Liver (tissue), 9 donors: ENCODE data around the gene ANKRD16. TPM values are rescaled to one million over a fixed set of nuclear protein-coding genes. Genes with fewer than 3 reads are reported as not detected.

Experiments used
- DNase-seq: peaks from one replicate; pipeline ENCODE4 v3.0.0-alpha.2; 2017; ENCODE audit warnings: low spot score
- H3K27ac ChIP-seq, 2 donors: one replicate each; pipeline ENCODE4 v1.7.0; 2013; ENCODE audit warnings: inconsistent platforms in 2 of 2, low read length in 2 of 2, control low read depth in 1 of 2, low read depth in 1 of 2, mild to moderate bottlenecking in 1 of 2
- H3K27me3 ChIP-seq, 4 donors: one replicate each; pipeline versions ENCODE4 v1.6.1 to v1.7.0; 2013; ENCODE audit warnings: low read length in 3 of 4, inconsistent platforms in 1 of 4, mild to moderate bottlenecking in 1 of 4, moderate library complexity in 1 of 4; ENCODE audit not compliant: control insufficient read depth in 4 of 4, insufficient read depth in 4 of 4
- H3K36me3 ChIP-seq, 4 donors: one replicate each; pipeline versions ENCODE4 v1.6.1 to v1.7.0; 2013; ENCODE audit warnings: low read length in 3 of 4, mild to moderate bottlenecking in 3 of 4, low read depth in 1 of 4, moderate library complexity in 1 of 4; ENCODE audit not compliant: control insufficient read depth in 4 of 4, insufficient read depth in 3 of 4
- H3K4me1 ChIP-seq, 4 donors: one replicate each; pipeline versions ENCODE4 v1.6.1 to v1.7.0; 2013; ENCODE audit warnings: low read length in 3 of 4, mild to moderate bottlenecking in 3 of 4, moderate library complexity in 1 of 4; ENCODE audit not compliant: control insufficient read depth in 4 of 4, insufficient read depth in 4 of 4
- H3K4me3 ChIP-seq, 3 donors: one replicate each; pipeline versions ENCODE4 v1.6.1 to v1.7.0; 2013; ENCODE audit warnings: low read length in 3 of 3, control low read depth in 1 of 3, low read depth in 1 of 3, mild to moderate bottlenecking in 1 of 3
- H3K9ac ChIP-seq, 2 donors: one replicate each; pipeline ENCODE4 v1.7.0; 2013; ENCODE audit warnings: low read length in 2 of 2, mild to moderate bottlenecking in 2 of 2, moderate library complexity in 2 of 2, control low read depth in 1 of 2, low read depth in 1 of 2
- H3K9me3 ChIP-seq, 4 donors: one replicate each; pipeline versions ENCODE4 v1.6.1 to v1.7.0; 2013; ENCODE audit warnings: low read length in 3 of 4; ENCODE audit not compliant: control insufficient read depth in 4 of 4
- ATF3 ChIP-seq: IDR thresholded peaks from 2 replicates; pipeline ENCODE4 v1.6.1; 2016; ENCODE audit warnings: antibody characterized with exemption
- CTCF ChIP-seq: fragments of 150-350 bp; IDR thresholded peaks from 2 replicates; pipeline ENCODE4 v1.5.1; 2017; ENCODE audit warnings: improper control_type of control experiment, low read depth, low read length; ENCODE audit not compliant: missing input control
- FOXA1 ChIP-seq: IDR thresholded peaks from 2 replicates; pipeline ENCODE4 v1.6.1; 2016; ENCODE audit warnings: antibody characterized with exemption
- FOXA2 ChIP-seq: IDR thresholded peaks from 2 replicates; pipeline ENCODE4 v1.6.1; 2016; ENCODE audit warnings: antibody characterized with exemption
- GABPA ChIP-seq, 2 donors: IDR thresholded peaks in 1 of 2; conservative IDR thresholded peaks in 1 of 2; 2 replicates each; pipeline ENCODE4 v1.6.1; 2016; ENCODE audit warnings: antibody characterized with exemption in 2 of 2, mild to moderate bottlenecking in 1 of 2, moderate library complexity in 1 of 2
- JUND ChIP-seq, 2 donors: IDR thresholded peaks; 2 replicates each; pipeline ENCODE4 v1.6.1; 2016; ENCODE audit warnings: antibody characterized with exemption in 2 of 2
- MAX ChIP-seq: IDR thresholded peaks from 2 replicates; pipeline ENCODE4 v1.6.1; 2016; ENCODE audit warnings: antibody characterized with exemption
- NR2F2 ChIP-seq: IDR thresholded peaks from 2 replicates; pipeline ENCODE4 v1.6.1; 2016; ENCODE audit warnings: antibody characterized with exemption
- RAD21 ChIP-seq, 2 donors: IDR thresholded peaks; 2 replicates each; pipeline ENCODE4 v1.6.1; 2016; ENCODE audit warnings: antibody characterized with exemption in 2 of 2, mild to moderate bottlenecking in 2 of 2
- REST ChIP-seq: IDR thresholded peaks from 2 replicates; pipeline ENCODE4 v1.6.1; 2016; ENCODE audit warnings: antibody characterized with exemption, mild to moderate bottlenecking
- RXRA ChIP-seq, 2 donors: IDR thresholded peaks; 2 replicates each; pipeline ENCODE4 v1.6.1; 2017 to 2018; ENCODE audit warnings: antibody characterized with exemption in 2 of 2, mild to moderate bottlenecking in 1 of 2
- SP1 ChIP-seq: IDR thresholded peaks from 2 replicates; pipeline ENCODE4 v1.6.1; 2018; ENCODE audit warnings: antibody characterized with exemption, mild to moderate bottlenecking
- TAF1 ChIP-seq: conservative IDR thresholded peaks from 2 replicates; pipeline ENCODE4 v1.6.1; 2016; ENCODE audit warnings: antibody characterized with exemption, mild to moderate bottlenecking
- YY1 ChIP-seq: IDR thresholded peaks from 2 replicates; pipeline ENCODE4 v1.6.1; 2016; ENCODE audit warnings: antibody characterized with exemption, mild to moderate bottlenecking
- WGBS: extraction: QIAGEN DNeasy Blood & Tissue Kit; methylation state at CpG from one replicate; pipeline ENCODE4 v1.1.7; 2013; 5-methylcytosine and 5-hydroxymethylcytosine counted together
- polyA plus RNA-seq, 2 donors: library from polyadenylated mRNA; stranded (reverse) in 1 of 2; unstranded in 1 of 2; fragments of 200-250 nt in 1 of 2; fragments of >200 nt in 1 of 2; fragmentation: Nextera tagmentation in 1 of 2; extraction: Ambion mirVana in 1 of 2; gene quantifications; one replicate each; pipeline versions ENCODE4 v1.2.1 to v1.2.3, GENCODE V29; 2013 to 2015
- total RNA-seq, 2 donors: library from RNA; depleted of rRNA; stranded (reverse); fragments of >200 nt; gene quantifications; one replicate each; pipeline ENCODE4 v1.2.3, GENCODE V29; 2014
- donor health status: healthy.
- donor health status: healthy.
- donor health status: healthy.
- donor health status: healthy.
- donor health status: healthy.

ANKRD16 gene
- total and polyA plus RNA-seq, 4 donors: 1.1 to 3.6 (median 2.3) TPM

- Histone ChIP-seq H3K9me3 (no peaks in the 10 kb centered on the region), H3K27me3 (no peaks in the 10 kb centered on the region), H3K9ac (no peak overlapping the region), H3K4me3 (no peak overlapping the region), H3K36me3 (no peaks in the 10 kb centered on the region), H3K27ac (no peak overlapping the region), H3K4me1 (peaks cover 0 to 6% (median 3%) of the 10 kb centered on the region in 4 donors)
- TF ChIP-seq RXRA (IDR thresholded peaks at IDR 0.05) (no peak), ATF3 (no peak), REST (no peak), JUND (IDR thresholded peaks at IDR 0.05) (no peak), SP1 (no peak), CTCF (no peak), FOXA1 (no peak), YY1 (no peak), RAD21 (IDR thresholded peaks at IDR 0.05) (no peak), NR2F2 (no peak), FOXA2 (no peak), MAX (no peak)
- DNase-seq: no peak
- 90% methylated on average over 6 of the region's 6 CpGs for WGBS
Measured at GRCh38 chr10:5818894-5819293, 70.8 kb downstream of the ANKRD16 start.

GRCh38 chr10:5818048-5818331 lies 71.7 kb downstream of the ANKRD16 start:
- Histone ChIP-seq H3K27ac (no peak overlapping the region), H3K9ac (no peak overlapping the region), H3K27me3 (no peaks in the 10 kb centered on the region), H3K4me3 (no peak overlapping the region), H3K4me1 (peaks cover 0 to 7% (median 3%) of the 10 kb centered on the region in 4 donors), H3K36me3 (no peaks in the 10 kb centered on the region), H3K9me3 (no peaks in the 10 kb centered on the region)
- no peak for DNase-seq
- 91% methylated on average over 2 of the region's 2 CpGs for WGBS
- TF ChIP-seq ATF3: no peak
- TF ChIP-seq MAX: no peak
- TF ChIP-seq SP1: no peak
- TF ChIP-seq CTCF: no peak
- TF ChIP-seq GABPA (IDR thresholded peaks at IDR 0.05 in 1 of 2, conservative IDR thresholded peaks at IDR 0.05 in 1 of 2): no peak
- TF ChIP-seq TAF1: no peak
- no peak for TF ChIP-seq REST
- TF ChIP-seq NR2F2: no peak
